Gastroesophageal sphincter (tissue), 4 donors: Measurements from ENCODE around the gene DYNC2I2. TPM values are rescaled to one million over a fixed set of nuclear protein-coding genes. Genes with fewer than 3 reads are reported as not detected.

Experiments
- ATAC-seq: fragments of 150-250 bp; one replicate; pipeline ENCODE4 v1.9.1; 2016; ENCODE audit warnings: mild to moderate bottlenecking, moderate library complexity
- H3K27ac ChIP-seq, 4 donors: fragments of 200-600 bp; sonication (generic) in 3 of 4; 1 replicate in 3 of 4; 2 replicates in 1 of 4; pipeline ENCODE4 v1.5.1; 2016 to 2019
- H3K27me3 ChIP-seq: fragments of 200-600 bp; sonication (generic); one replicate; pipeline ENCODE4 v1.5.1; 2019
- H3K36me3 ChIP-seq, 2 donors: fragments of 200-600 bp; sonication (generic); one replicate each; pipeline ENCODE4 v1.5.1; 2019; ENCODE audit warnings: control low read depth in 1 of 2
- H3K4me1 ChIP-seq, 3 donors: fragments of 200-600 bp; sonication (generic); 1 replicate in 2 of 3; 2 replicates in 1 of 3; pipeline ENCODE4 v1.5.1; 2016 to 2019; ENCODE audit warnings: control low read depth in 2 of 3
- H3K4me3 ChIP-seq, 2 donors: fragments of 200-600 bp; sonication (generic); one replicate each; pipeline ENCODE4 v1.5.1; 2019; ENCODE audit warnings: mild to moderate bottlenecking in 1 of 2, moderate library complexity in 1 of 2
- H3K9me3 ChIP-seq, 3 donors: fragments of 200-600 bp; sonication (generic); one replicate each; pipeline ENCODE4 v1.5.1; 2017 to 2019; ENCODE audit warnings: control low read depth in 2 of 3
- EP300 ChIP-seq: sonication (generic); formaldehyde crosslinking; IDR thresholded peaks from one replicate; pipeline ENCODE4 v1.6.1; 2017; ENCODE audit warnings: antibody characterized with exemption, mild to moderate bottlenecking
- POLR2A ChIP-seq, 2 donors: fragments of 450-650 bp; IDR thresholded peaks; one replicate each; pipeline ENCODE4 v1.6.1; 2017; ENCODE audit warnings: antibody characterized with exemption in 2 of 2, mild to moderate bottlenecking in 2 of 2, moderate library complexity in 1 of 2
- POLR2AphosphoS5 ChIP-seq: sonication (generic); formaldehyde crosslinking; IDR thresholded peaks from one replicate; pipeline ENCODE4 v1.6.1; 2017; ENCODE audit warnings: antibody characterized with exemption
- WGBS, 2 donors: methylation state at CpG; one replicate each; pipeline ENCODE4 v1.1.5; 2018; ENCODE audit warnings: low coverage in 1 of 2; 5-methylcytosine and 5-hydroxymethylcytosine counted together
- total RNA-seq, 4 donors: library from RNA; depleted of rRNA; stranded (reverse); fragments of >200 nt; gene quantifications; one replicate each; pipeline ENCODE4 v1.1.0, GENCODE V29; 2016
- TF ChIP-seq, protein P1 (sequence below), 4 experiments: fragments of 200-600 bp in 2 of 4; fragments of 450-650 bp in 2 of 4; sonication (generic) in 1 of 4; IDR thresholded peaks; one replicate each; pipeline ENCODE4 v1.5.1; 2017 to 2019; ENCODE audit warnings: antibody characterized with exemption in 4 of 4, mild to moderate bottlenecking in 2 of 4, moderate library complexity in 2 of 4

DYNC2I2 gene
- total RNA-seq, 4 donors from 2014 or later, result 28.3 to 47.0 (median 37.7) TPM

DNA sequence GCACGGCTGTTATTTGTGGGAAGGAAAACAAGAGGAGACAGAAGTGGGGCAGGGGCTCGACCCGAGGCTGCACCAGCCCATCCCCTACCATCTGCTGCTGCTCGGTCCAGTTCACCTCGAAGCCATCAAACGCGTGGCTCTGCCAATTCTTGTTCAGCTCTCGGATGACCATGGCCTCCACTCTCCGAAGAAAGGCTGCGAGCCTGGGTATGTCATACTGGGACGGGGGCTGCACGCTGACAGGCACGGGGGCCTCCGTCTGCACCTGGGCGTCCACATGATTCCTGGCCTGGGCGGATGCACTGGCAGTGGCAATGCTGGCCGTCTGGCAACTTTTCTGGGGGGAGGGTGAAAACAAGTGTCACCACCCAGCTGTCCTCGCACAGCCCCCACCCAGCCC lies 16.0 kb downstream of the DYNC2I2 start:
- Histone ChIP-seq H3K4me1 (peaks cover 0 to 10% (median 7%) of the 10 kb centered on the region in 3 donors), H3K27ac (no peak overlapping the region), H3K9me3 (no peaks in the 10 kb centered on the region), H3K4me3 (no peak overlapping the region), H3K36me3 (peaks cover 0 to 25% of the 10 kb centered on the region in 2 donors), H3K27me3 (no peaks in the 10 kb centered on the region)
- 97% methylated on average over 5 of the region's 18 CpGs; no CpG with 5 or more reads in 1 of the 2 donors for WGBS, 2 donors
- ATAC-seq, result no peak
- TF ChIP-seq, protein P1, sequence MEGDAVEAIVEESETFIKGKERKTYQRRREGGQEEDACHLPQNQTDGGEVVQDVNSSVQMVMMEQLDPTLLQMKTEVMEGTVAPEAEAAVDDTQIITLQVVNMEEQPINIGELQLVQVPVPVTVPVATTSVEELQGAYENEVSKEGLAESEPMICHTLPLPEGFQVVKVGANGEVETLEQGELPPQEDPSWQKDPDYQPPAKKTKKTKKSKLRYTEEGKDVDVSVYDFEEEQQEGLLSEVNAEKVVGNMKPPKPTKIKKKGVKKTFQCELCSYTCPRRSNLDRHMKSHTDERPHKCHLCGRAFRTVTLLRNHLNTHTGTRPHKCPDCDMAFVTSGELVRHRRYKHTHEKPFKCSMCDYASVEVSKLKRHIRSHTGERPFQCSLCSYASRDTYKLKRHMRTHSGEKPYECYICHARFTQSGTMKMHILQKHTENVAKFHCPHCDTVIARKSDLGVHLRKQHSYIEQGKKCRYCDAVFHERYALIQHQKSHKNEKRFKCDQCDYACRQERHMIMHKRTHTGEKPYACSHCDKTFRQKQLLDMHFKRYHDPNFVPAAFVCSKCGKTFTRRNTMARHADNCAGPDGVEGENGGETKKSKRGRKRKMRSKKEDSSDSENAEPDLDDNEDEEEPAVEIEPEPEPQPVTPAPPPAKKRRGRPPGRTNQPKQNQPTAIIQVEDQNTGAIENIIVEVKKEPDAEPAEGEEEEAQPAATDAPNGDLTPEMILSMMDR (IDR thresholded peaks at IDR 0.05), result no peak
- TF ChIP-seq POLR2A (IDR thresholded peaks at IDR 0.05), result no peak
- no peak for TF ChIP-seq EP300
- TF ChIP-seq POLR2AphosphoS5, result no peak

DNA sequence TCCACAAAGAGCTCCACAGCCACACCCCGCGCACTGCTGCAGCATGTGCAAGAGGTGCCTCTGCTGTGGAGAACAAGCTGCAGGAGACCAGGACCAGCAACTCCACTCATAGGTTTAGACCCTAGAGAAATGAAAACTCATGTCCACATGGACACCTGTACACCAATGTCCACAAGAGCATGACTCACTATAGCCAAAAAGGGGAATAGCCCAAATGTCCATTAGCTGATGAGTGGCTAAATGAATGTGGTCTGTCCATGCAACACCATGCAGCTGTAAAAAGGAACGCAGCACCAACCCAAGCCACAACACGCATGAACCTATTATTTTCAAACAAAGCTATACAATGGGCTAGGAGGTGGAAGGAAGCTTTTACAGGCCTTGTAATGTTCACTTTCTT lies 18.1 kb downstream of the DYNC2I2 start:
- Histone ChIP-seq H3K4me1 (peaks cover 3 to 29% (median 20%) of the 10 kb centered on the region in 3 donors), H3K27ac (no peak overlapping the region), H3K4me3 (no peak overlapping the region), H3K27me3 (no peaks in the 10 kb centered on the region), H3K36me3 (peaks cover 0 to 37% of the 10 kb centered on the region in 2 donors), H3K9me3 (no peaks in the 10 kb centered on the region)
- WGBS, 2 donors, result 88 to 96% methylated on average over 4 of the region's 4 CpGs
- no peak for ATAC-seq
- TF ChIP-seq POLR2AphosphoS5 (no peak), POLR2A (IDR thresholded peaks at IDR 0.05) (no peak), EP300 (no peak)
- TF ChIP-seq, protein P1 (IDR thresholded peaks at IDR 0.05), result no peak

DNA sequence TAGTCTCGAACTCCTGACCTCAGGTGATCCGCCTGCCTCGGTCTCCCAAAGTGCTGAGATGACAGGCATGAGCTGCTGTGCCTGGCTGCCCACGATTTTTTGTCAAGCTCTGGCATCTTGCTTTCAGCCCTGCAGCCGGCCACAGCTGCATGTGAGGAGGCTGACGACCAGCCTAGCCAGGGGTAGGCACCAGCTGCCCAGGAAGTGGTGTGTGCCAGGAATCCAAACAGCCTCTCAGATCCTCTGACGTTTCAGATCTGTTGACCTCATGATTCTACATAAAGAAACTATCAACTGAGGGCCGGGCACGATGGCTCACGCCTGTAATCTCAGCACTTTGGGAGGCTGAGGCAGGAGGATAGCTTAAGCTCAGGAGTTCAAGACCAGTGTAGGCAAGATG lies 19.0 kb downstream of the DYNC2I2 start:
- Histone ChIP-seq H3K4me3 (no peak overlapping the region), H3K4me1 (peaks cover 3 to 29% (median 20%) of the 10 kb centered on the region in 3 donors), H3K9me3 (no peaks in the 10 kb centered on the region), H3K36me3 (peaks cover 0 to 46% of the 10 kb centered on the region in 2 donors), H3K27ac (peak overlapping the region in 3 of 4 donors; percentile 40 to 91 (median 89)), H3K27me3 (no peaks in the 10 kb centered on the region)
- TF ChIP-seq, protein P1 (IDR thresholded peaks at IDR 0.05), result no peak
- TF ChIP-seq POLR2AphosphoS5, result no peak
- TF ChIP-seq EP300, result no peak
- TF ChIP-seq POLR2A (IDR thresholded peaks at IDR 0.05), result no peak
- no peak for ATAC-seq
- WGBS, 2 donors, result 58% methylated on average over 10 of the region's 10 CpGs; no CpG with 5 or more reads in 1 of the 2 donors

DNA sequence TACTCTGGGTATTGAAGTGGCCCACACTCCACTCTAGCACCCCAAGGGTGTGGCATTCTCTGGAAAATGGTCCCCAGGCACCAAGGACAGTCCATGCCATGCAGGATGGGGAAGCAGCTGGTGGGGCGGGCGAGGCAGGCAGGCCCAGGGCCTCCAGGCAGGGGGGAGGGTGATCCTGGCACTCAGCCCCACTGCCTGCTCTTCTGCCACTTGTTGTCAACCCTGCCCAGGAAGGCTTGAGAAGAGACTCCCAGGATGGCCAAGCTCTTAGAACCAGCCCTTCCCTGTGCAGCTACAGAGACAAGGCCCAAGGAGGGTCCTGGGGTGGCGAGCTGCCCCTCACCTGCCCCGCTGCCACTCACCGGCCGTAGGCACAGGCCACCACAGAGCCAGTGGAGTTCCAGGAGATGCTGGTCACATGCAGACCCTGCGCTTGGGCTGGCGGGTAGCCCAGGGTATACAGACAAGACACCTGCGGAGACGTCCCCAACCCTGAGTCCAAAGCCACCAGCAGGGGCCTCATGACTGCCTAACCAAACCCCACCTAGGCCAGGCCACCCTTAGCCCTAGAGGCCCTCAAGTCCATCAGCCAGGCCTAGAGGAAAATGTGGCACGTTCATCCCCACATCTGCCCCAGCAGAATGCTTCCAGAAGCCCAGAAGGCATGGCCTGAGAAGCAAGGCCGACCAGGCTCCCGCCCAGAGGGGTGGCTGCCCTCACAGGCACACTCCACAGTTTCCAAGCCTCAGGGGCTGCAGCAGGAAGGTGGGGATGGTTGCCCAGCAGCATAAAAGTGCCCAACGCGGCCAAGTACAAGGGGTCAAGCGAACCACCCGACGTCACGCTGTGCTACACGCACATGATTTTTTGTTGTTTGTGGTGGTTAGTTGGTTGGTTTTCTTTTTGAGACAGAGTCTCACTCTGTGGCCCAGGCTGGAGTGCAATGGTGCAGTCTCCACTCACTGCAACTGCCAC lies 19.8 kb downstream of the DYNC2I2 start:
- peaks cover 3 to 29% (median 20%) of the 10 kb centered on the region in 3 donors for H3K4me1 ChIP-seq
- 80% methylated on average over 3 of the region's 20 CpGs; no CpG with 5 or more reads in 1 of the 2 donors for WGBS, 2 donors
- no peak for ATAC-seq
- no peaks in the 10 kb centered on the region for H3K9me3 ChIP-seq
- peaks cover 0 to 54% of the 10 kb centered on the region in 2 donors for H3K36me3 ChIP-seq
- H3K4me3 ChIP-seq, result no peak overlapping the region
- peak overlapping the region; percentile 72 to 95 (median 90) for H3K27ac ChIP-seq
- no peak for TF ChIP-seq POLR2A (IDR thresholded peaks at IDR 0.05)
- TF ChIP-seq, protein P1 (IDR thresholded peaks at IDR 0.05), result no peak
- TF ChIP-seq POLR2AphosphoS5, result no peak
- no peak for TF ChIP-seq EP300
- no peaks in the 10 kb centered on the region for H3K27me3 ChIP-seq
